AG04450 (cell line): ENCODE measurements around the gene SHC4. TPM values are rescaled to one million over a fixed set of nuclear protein-coding genes. Genes with fewer than 3 reads are reported as not detected.

ENCODE experiments used
- CTCF ChIA-PET: fragments of 300-600, 350-600 bp; formaldehyde crosslinking; extraction: SDS; loops from one replicate; lab custom pipeline; 2022; ENCODE audit warnings: antibody characterized with exemption, inconsistent platforms; lab: Charles Lee
- POLR2A ChIA-PET: fragments of 350-600 bp; formaldehyde crosslinking; extraction: SDS; loops from one replicate; lab custom pipeline; 2021; ENCODE audit warnings: antibody characterized with exemption, inconsistent platforms; lab: Yijun Ruan, JAX
- DNase-seq: peaks from one replicate; pipeline ENCODE4 v3.0.0-alpha.2; 2011; ENCODE audit warnings: low read depth, low spot score
- H3K27ac ChIP-seq: one replicate; pipeline ENCODE4 v1.5.1; 2012; ENCODE audit warnings: low read depth, low read length, control low read depth
- H3K27me3 ChIP-seq: one replicate; pipeline ENCODE4 v1.6.0; 2012; ENCODE audit warnings: low read length; ENCODE audit not compliant: control insufficient read depth, insufficient read depth
- H3K4me3 ChIP-seq: 2 replicates; pipeline ENCODE4 v1.5.1; 2011; ENCODE audit warnings: mild to moderate bottlenecking, low read depth, low read length, control low read depth
- H3K9me3 ChIP-seq: 2 replicates; pipeline ENCODE4 v1.5.1; 2012; ENCODE audit warnings: low read length; ENCODE audit not compliant: control insufficient read depth, insufficient read depth
- polyA plus RNA-seq: library from polyadenylated mRNA; depleted of rRNA; stranded (reverse); fragments of >200 nt; gene quantifications from 2 replicates; pipeline ENCODE4 v1.2.3, GENCODE V29; 2011
- TF ChIP-seq, protein P1 (sequence below): IDR thresholded peaks from 2 replicates; pipeline ENCODE4 v1.5.1; 2011; ENCODE audit warnings: low read depth, low read length, control low read depth, inconsistent platforms

SHC4 gene
- polyA plus RNA-seq, 1 experiment = 5.1 TPM

DNA sequence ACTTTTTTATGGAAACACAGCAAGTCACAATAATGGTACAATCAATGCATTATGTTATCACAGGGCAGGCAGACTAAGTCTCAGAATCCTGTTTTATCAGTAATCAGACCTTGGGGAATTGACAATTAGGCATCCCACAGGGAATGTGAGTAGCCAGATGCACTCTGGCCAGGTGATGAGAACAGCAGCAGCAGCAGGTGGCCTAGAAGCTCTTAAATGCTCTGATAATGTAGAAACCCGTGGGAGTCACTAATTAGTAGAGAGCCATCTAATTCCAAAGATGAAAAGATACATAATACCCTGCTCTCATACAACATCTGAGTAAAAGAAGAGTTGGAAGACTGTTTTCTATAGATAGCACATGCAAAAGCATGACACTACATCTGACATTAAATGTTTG is 165.4 kb downstream of the SHC4 start:
- Histone ChIP-seq H3K4me3 (no peak overlapping the region), H3K9me3 (no peaks in the 10 kb centered on the region), H3K27me3 (no peaks in the 10 kb centered on the region), H3K27ac (no peak overlapping the region)
- POLR2A ChIA-PET = no interaction called here
- DNase-seq = no peak
- TF ChIP-seq, protein P1, sequence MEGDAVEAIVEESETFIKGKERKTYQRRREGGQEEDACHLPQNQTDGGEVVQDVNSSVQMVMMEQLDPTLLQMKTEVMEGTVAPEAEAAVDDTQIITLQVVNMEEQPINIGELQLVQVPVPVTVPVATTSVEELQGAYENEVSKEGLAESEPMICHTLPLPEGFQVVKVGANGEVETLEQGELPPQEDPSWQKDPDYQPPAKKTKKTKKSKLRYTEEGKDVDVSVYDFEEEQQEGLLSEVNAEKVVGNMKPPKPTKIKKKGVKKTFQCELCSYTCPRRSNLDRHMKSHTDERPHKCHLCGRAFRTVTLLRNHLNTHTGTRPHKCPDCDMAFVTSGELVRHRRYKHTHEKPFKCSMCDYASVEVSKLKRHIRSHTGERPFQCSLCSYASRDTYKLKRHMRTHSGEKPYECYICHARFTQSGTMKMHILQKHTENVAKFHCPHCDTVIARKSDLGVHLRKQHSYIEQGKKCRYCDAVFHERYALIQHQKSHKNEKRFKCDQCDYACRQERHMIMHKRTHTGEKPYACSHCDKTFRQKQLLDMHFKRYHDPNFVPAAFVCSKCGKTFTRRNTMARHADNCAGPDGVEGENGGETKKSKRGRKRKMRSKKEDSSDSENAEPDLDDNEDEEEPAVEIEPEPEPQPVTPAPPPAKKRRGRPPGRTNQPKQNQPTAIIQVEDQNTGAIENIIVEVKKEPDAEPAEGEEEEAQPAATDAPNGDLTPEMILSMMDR = no peak
- CTCF ChIA-PET = no interaction called here

DNA sequence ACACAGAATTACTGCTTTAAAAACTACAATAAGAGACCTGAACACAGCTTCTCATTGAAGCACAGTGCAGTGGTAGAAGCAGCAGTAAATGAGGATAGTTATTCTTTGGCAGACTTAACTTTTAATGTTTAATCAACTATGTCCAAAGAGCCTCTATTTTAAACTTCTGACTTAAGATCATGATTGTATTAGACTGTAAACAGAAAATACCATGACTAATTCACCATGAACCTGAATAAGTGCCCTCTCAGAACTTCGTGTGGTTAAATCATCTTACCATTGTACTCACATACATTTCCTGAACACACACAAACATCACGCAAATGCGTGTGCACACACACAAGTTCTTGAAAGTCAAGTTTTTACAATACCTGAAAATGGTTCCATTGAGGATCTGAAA is 166.8 kb downstream of the SHC4 start:
- POLR2A ChIA-PET = interaction anchor here (0.6 kb wide), 1 partner anchor 60 kb away, joined by 3 read pairs; no protein-coding TSS in a partner anchor
- DNase-seq = peak; percentile 37
- Histone ChIP-seq H3K9me3 (no peaks in the 10 kb centered on the region), H3K4me3 (no peak overlapping the region), H3K27me3 (no peaks in the 10 kb centered on the region), H3K27ac (no peak overlapping the region)
- CTCF ChIA-PET = no interaction called here
- TF ChIP-seq, protein P1 = no peak

DNA sequence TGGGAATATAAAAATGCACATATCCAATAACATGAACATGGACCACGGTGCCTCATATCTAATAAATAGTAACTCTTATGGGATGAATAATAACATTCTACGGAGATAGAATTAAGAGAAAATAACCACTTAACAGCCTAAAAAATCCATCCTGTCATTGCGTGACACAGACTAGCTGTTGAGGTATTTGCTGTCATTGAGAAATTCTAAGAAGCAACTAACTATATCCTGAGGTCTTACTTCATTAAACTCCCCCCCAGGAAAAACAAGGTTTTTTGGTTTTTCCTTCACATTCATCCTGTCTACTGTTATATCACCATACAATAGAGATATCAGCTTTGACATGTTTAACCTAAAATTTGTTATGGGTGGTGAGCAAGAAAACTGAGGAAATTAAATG is 167.2 kb downstream of the SHC4 start:
- no peak for DNase-seq
- TF ChIP-seq, protein P1 = no peak
- ChIA-PET POLR2A (interaction anchor here (0.6 kb wide), 1 partner anchor 60 kb away, joined by 3 read pairs; no protein-coding TSS in a partner anchor), CTCF (no interaction called here)
- H3K4me3 ChIP-seq = no peak overlapping the region
- no peaks in the 10 kb centered on the region for H3K9me3 ChIP-seq
- H3K27me3 ChIP-seq = no peaks in the 10 kb centered on the region
- H3K27ac ChIP-seq = no peak overlapping the region

DNA sequence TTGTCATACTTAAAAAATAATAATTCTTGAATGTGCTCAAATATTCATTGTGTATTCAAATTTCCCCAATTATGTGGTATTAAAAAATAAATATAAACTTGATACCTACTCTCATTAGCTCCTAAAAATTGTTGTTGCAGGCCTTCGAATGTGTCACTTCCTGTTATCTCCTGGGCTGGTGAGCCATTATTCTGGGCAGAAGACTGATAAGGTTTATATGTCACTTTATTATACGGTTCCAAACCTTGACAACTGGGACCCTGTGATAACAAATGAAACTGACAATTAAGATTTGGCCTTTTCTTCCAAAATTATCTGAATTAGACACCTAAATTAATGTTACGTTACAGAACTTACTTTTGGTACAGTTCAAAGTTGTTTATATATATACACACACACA is 167.8 kb downstream of the SHC4 start:
- Histone ChIP-seq H3K9me3 (no peaks in the 10 kb centered on the region), H3K27ac (no peak overlapping the region), H3K27me3 (no peaks in the 10 kb centered on the region), H3K4me3 (no peak overlapping the region)
- TF ChIP-seq, protein P1 = no peak
- no peak for DNase-seq
- POLR2A ChIA-PET = no interaction called here
- CTCF ChIA-PET = no interaction called here

DNA sequence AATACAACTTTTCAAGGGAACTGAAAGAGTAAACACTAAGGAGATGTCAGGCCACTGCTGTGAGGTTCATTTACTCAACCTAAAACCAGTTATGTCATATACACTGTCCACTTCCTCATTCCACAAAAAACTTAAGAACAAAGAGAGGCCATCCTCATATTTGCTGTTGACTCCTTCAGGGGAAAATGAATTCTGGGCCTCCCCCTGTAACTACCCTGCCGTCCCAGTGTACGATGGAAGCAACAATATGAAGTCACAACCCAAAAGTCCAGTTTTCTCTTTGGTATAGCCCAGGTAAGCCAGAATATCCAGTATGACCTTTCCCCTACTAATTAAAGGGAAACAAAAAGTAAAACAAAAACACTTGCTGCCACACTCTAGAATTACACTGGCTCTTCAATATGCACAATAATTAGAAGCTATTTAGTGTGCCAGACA is 169.0 kb downstream of the SHC4 start:
- H3K27me3 ChIP-seq = no peaks in the 10 kb centered on the region
- no peak overlapping the region for H3K4me3 ChIP-seq
- ChIA-PET CTCF (interaction anchor here (0.5 kb wide), 1 partner anchor 157 kb away, joined by 4 read pairs; no protein-coding TSS in a partner anchor), POLR2A (interaction anchor here (0.7 kb wide), 1 partner anchor 1078 kb away, joined by 3 read pairs; no protein-coding TSS in a partner anchor)
- DNase-seq = no peak
- H3K9me3 ChIP-seq = no peaks in the 10 kb centered on the region
- no peak overlapping the region for H3K27ac ChIP-seq
- TF ChIP-seq, protein P1 = no peak
